GM10266 (cell line): ENCODE measurements around the gene OR14J1.

ENCODE experiments used
- DNase-seq: peaks from one replicate; pipeline ENCODE4 v3.0.0; 2012; ENCODE audit errors: extremely low spot score
- TF ChIP-seq, protein P1 (sequence below): IDR thresholded peaks from 2 replicates; pipeline ENCODE4 v1.5.1; 2012; ENCODE audit warnings: mild to moderate bottlenecking, low read depth; ENCODE audit not compliant: control insufficient read depth, insufficient read depth; ENCODE audit errors: missing control alignments

The OR14J1 gene

DNA sequence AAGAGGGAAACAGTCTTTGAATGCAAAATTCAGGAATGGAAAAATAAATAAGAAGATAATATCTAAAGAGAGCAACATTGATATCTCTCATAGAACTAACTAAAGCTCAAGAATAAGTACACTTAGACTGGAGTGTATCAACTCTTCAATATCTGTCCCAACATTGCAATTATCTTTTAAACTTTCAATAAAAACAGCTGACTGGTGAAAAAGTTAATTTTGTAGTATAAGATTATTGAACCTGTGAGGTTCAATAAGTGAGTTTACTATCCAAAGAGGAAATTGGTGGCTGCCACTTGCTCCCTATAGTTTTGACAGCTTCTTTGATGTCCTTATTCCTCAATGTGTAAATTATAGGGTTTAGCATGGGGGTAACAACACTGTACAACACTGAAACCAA is 53.5 kb downstream of the OR14J1 start:
- DNase-seq: no peak
- TF ChIP-seq, protein P1, sequence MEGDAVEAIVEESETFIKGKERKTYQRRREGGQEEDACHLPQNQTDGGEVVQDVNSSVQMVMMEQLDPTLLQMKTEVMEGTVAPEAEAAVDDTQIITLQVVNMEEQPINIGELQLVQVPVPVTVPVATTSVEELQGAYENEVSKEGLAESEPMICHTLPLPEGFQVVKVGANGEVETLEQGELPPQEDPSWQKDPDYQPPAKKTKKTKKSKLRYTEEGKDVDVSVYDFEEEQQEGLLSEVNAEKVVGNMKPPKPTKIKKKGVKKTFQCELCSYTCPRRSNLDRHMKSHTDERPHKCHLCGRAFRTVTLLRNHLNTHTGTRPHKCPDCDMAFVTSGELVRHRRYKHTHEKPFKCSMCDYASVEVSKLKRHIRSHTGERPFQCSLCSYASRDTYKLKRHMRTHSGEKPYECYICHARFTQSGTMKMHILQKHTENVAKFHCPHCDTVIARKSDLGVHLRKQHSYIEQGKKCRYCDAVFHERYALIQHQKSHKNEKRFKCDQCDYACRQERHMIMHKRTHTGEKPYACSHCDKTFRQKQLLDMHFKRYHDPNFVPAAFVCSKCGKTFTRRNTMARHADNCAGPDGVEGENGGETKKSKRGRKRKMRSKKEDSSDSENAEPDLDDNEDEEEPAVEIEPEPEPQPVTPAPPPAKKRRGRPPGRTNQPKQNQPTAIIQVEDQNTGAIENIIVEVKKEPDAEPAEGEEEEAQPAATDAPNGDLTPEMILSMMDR: no peak

DNA sequence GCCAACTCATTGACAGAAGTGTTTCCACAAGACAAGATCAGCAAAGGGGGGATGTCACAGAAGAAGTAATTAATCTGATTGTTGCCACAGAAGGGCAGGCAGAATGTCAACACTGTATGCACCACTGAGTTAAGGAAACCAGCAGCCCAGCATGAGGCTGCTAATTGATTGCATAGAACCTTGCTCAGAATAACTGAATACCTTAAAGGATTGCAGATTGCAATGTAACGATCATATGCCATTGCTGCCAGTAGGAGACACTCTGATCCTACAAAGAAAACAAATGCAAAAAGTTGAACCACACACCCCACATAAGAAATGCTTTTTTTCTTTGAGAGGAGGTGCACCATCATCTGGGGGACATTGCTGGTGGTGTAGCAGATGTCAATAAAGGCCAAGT is 54.1 kb downstream of the OR14J1 start:
- no peak for DNase-seq

More for the DNA sequence above, 54.1 kb downstream of the OR14J1 start:
- TF ChIP-seq, protein P1: no peak
